Measurements from ENCODE around the gene SRSF4. TPM values are rescaled to one million over a fixed set of nuclear protein-coding genes. Genes with fewer than 3 reads are reported as not detected.

Gene SRSF4
- total RNA-seq, 1 experiment from 2014 or later = 44.1 TPM

DNA sequence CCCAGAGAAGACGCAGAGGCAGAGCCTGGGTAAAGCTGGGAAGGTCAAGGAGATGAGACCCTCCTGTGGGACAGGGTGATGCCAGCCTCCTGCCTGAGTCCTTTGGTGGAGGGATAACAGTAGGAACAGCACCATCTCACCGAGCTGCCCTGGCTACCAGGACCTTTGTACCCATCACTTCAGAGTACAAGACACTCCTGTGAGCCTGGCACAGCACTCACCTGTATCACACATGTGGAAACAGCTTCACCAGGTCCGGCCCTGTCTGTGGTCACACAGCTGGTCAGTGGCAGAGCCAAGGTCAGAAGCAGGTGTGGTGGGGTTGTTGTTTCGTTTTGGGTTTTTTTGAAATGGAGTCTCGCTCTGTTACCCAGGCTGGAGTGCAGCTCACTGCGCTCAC lies 53.0 kb downstream of the SRSF4 start:
- Mint-ChIP-seq H3K4me1 (ENCODE audit: low read depth, unreplicated experiment) (no peaks in the 10 kb centered on the region), H3K36me3 (ENCODE audit: insufficient read depth, unreplicated experiment) (peaks cover 7% of the 10 kb centered on the region), H3K27me3 (ENCODE audit: insufficient read depth, unreplicated experiment) (no peaks in the 10 kb centered on the region), H3K4me3 (ENCODE audit: unreplicated experiment) (no peak overlapping the region), H3K27ac (ENCODE audit: unreplicated experiment) (no peak overlapping the region), H3K9me3 (ENCODE audit: unreplicated experiment) (no peaks in the 10 kb centered on the region)
- ChIA-PET CTCF (no interaction called here), POLR2A (no interaction called here)
- no peak overlapping the region for H3K4me3 ChIP-seq (ENCODE audit: low read depth, low read length)
- BruUV-seq (replicated peaks) = no TSS peak
- H3K27me3 ChIP-seq (replicated peaks; ENCODE audit: control insufficient read depth, insufficient read depth, low read length) = no peaks in the 10 kb centered on the region
- intact Hi-C loops (cut with micrococcal nuclease; ENCODE audit: unreplicated experiment) = no loop called here
- no peaks in the 10 kb centered on the region for H3K9me3 ChIP-seq
- H3K36me3 ChIP-seq (ENCODE audit: control insufficient read depth, insufficient read depth, low read length) = no peaks in the 10 kb centered on the region
- no peak for DNase-seq
- no peak for TF ChIP-seq CTCF (IDR thresholded peaks at IDR 0.05; ENCODE audit: insufficient read depth in 1 of 2, low read depth in 1 of 2, low read length in 1 of 2, severe bottlenecking in 1 of 2, unreplicated experiment in 1 of 2)
- no peaks in the 10 kb centered on the region for H3K4me1 ChIP-seq

DNA sequence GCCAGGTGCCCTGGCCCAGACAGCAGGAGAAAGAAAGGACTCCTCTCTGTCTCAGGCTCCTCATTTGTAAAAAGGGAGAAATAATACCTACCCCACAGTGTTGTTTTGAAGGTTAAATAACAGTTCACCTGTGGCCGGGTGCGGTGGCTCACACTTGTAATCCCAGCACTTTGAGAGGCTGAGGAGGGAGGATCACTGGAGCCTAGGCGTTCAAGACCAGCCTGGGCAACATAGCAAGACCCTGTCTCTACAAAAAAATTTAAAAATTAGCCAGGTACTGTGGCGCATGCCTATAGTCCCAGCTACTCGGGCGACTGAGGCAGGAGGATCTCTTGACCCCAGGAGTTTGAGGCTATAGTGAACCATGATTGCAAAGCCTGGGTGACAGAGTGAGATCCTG lies 55.5 kb downstream of the SRSF4 start:
- Histone ChIP-seq H3K9me3 (no peaks in the 10 kb centered on the region), H3K36me3 (ENCODE audit: control insufficient read depth, insufficient read depth, low read length) (no peaks in the 10 kb centered on the region), H3K27me3 (replicated peaks; ENCODE audit: control insufficient read depth, insufficient read depth, low read length) (no peaks in the 10 kb centered on the region), H3K4me1 (no peaks in the 10 kb centered on the region), H3K4me3 (ENCODE audit: low read depth, low read length) (no peak overlapping the region)
- intact Hi-C loops (cut with micrococcal nuclease; ENCODE audit: unreplicated experiment) = no loop called here
- POLR2A ChIA-PET = no interaction called here
- Mint-ChIP-seq H3K4me3 (ENCODE audit: unreplicated experiment) (peak overlapping the region; percentile 75), H3K36me3 (ENCODE audit: insufficient read depth, unreplicated experiment) (peaks cover 7% of the 10 kb centered on the region), H3K9me3 (ENCODE audit: unreplicated experiment) (no peaks in the 10 kb centered on the region), H3K27ac (ENCODE audit: unreplicated experiment) (peak overlapping the region; percentile 65), H3K27me3 (ENCODE audit: insufficient read depth, unreplicated experiment) (no peaks in the 10 kb centered on the region), H3K4me1 (ENCODE audit: low read depth, unreplicated experiment) (no peaks in the 10 kb centered on the region)
- DNase-seq = no peak
- no peak for TF ChIP-seq CTCF (IDR thresholded peaks at IDR 0.05; ENCODE audit: insufficient read depth in 1 of 2, low read depth in 1 of 2, low read length in 1 of 2, severe bottlenecking in 1 of 2, unreplicated experiment in 1 of 2)
- BruUV-seq (replicated peaks) = no TSS peak
- CTCF ChIA-PET = no interaction called here

GRCh38 chr1:29125788-29126187 lies 55.9 kb downstream of the SRSF4 start:
- H3K4me1 Mint-ChIP-seq (ENCODE audit: low read depth, unreplicated experiment) = no peaks in the 10 kb centered on the region
- no peaks in the 10 kb centered on the region for H3K9me3 ChIP-seq
- no peaks in the 10 kb centered on the region for H3K9me3 Mint-ChIP-seq (ENCODE audit: unreplicated experiment)
- no peak for TF ChIP-seq CTCF (IDR thresholded peaks at IDR 0.05; ENCODE audit: insufficient read depth in 1 of 2, low read depth in 1 of 2, low read length in 1 of 2, severe bottlenecking in 1 of 2, unreplicated experiment in 1 of 2)
- ChIA-PET CTCF (interaction anchor here (1.2 kb wide), 1 partner anchor 20 kb away, joined by 3 read pairs; no protein-coding TSS in a partner anchor), POLR2A (no interaction called here)
- no peaks in the 10 kb centered on the region for H3K27me3 ChIP-seq (replicated peaks; ENCODE audit: control insufficient read depth, insufficient read depth, low read length)
- H3K36me3 ChIP-seq (ENCODE audit: control insufficient read depth, insufficient read depth, low read length) = no peaks in the 10 kb centered on the region
- peaks cover 7% of the 10 kb centered on the region for H3K36me3 Mint-ChIP-seq (ENCODE audit: insufficient read depth, unreplicated experiment)
- peak overlapping the region; percentile 75 for H3K4me3 Mint-ChIP-seq (ENCODE audit: unreplicated experiment)
- H3K4me1 ChIP-seq = no peaks in the 10 kb centered on the region
- H3K27ac Mint-ChIP-seq (ENCODE audit: unreplicated experiment) = peak overlapping the region; percentile 65
- no peaks in the 10 kb centered on the region for H3K27me3 Mint-ChIP-seq (ENCODE audit: insufficient read depth, unreplicated experiment)
- BruUV-seq (replicated peaks) = no TSS peak
- H3K4me3 ChIP-seq (ENCODE audit: low read depth, low read length) = no peak overlapping the region
- intact Hi-C loops (cut with micrococcal nuclease; ENCODE audit: unreplicated experiment) = no loop called here
- no peak for DNase-seq

Data from Caco-2 (cell line).